ENCODE measurements around the gene MC4R.
"Not testable (repeated sequence)": the region's sequence is repeated elsewhere in the genome, so short reads cannot be mapped to it uniquely, and the experiment has no call there.

The MC4R gene

DNA sequence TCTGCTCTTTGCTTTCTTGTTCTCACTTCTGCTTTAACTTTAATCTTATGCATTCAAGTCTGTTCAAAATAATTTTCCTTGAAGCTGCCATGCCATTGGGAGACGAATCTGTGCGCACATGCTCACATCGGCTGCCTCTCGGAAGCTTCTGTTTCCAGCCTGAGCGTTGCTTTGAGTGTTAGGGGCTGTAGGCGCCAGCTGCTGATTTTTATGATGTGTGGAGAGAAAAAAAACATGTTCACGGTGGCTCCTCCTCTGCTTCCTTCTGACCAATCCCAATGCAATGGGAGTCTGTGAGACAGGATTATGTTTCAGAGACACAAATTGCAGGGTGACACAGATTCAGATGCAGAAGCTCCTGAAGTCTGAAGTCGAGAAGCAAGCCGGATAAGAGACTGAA is at the start of gene MC4R:
TSS of gene MC4R (minus strand) at position 180 of the 400 bp plus-strand sequence. CDS start 426 bp downstream, outside the sequence.
- no peak for DNase-seq

GRCh38 chr18:60422306-60422705 is 49.7 kb upstream of the MC4R start:
- not testable (repeated sequence) for DNase-seq

GRCh38 chr18:60421356-60422118 is 49.0 kb upstream of the MC4R start:
- no peak for DNase-seq

DNA sequence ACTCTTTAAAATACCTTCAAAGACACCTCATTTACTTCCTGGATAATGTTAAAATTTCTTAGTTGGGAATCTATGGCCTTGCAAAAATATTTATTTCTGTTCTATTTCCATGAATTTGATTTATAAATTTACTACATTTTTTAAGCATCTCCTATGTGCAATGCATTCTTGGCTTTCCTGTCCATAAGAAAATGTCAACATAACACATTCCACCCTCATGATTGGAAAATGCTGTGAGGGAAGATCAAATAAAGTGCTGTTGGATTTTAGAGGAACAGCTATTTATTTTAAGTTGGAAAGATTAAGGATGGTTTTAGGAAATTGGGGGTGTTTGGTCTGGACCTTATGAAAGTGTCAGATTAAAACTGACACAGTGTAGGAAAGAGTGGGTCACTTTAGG is 45.4 kb upstream of the MC4R start:
- DNase-seq: no peak

DNA sequence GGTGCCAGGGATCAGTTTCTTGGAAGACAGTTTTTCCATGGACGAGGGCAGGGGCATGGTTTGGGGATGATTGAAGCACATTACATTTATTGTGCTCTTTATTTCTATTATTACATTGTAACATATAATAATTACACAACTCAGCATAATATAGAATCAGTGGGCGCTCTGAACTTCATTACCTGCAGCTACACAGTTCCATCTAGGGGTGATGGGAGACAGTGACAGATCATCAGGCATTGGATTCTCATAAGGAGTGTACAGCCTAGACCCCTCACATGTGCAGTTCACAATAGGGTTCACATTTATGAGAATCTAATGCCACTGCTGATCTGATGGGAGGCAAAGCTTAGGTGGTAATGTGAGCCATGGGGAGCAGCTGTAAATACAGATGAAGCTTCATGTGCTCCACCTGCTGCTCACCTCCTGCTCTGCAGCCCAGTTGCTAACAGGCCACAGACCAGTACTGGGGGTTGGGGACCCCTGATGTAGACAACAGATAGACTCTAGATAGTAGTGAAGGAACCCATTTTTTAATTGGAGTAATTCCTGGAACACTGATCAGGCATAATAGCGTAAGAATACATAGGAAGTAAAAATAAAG is 41.5 kb upstream of the MC4R start:
- DNase-seq: no peak

DNA sequence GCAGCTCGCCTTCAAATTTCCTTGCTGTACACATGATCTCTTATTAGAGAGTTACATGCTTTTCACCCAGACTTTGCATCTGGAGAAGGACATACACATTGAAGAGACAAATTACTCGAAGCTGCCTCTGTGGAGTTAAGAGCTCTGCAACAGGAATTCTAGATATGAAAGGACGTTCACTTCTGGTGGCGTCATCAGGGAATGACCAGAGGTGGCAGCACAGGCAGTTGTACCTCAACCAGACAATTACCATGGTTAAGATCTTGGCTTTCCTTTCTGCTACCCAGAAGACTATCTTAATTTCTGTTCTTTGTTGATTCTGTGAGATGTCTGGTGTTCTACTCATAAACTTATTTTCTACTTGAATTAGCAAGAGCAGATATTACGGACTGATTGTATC is 39.1 kb upstream of the MC4R start:
- no peak for DNase-seq

DNA sequence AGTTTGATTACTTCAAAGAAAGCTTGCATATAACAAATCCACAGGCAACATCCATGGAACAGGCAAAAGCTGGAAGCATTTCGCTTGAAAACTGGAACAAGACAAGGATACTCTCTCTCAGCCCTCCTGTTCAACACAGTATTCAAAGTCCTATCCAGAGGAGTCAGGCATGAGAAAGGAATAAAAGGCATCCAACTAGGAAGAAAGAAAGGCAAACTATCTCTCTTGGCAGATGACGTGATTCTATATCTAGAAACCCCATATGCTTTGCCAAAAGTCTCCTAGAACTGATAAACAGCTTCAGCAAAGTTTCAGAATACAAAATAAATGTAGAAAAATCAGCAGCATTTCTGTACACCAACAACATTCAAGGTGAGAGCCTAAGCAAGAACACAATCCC is 34.1 kb upstream of the MC4R start:
- no peak for DNase-seq

GRCh38 chr18:60404486-60405085 is 32.0 kb upstream of the MC4R start:
- DNase-seq: no peak

DNA sequence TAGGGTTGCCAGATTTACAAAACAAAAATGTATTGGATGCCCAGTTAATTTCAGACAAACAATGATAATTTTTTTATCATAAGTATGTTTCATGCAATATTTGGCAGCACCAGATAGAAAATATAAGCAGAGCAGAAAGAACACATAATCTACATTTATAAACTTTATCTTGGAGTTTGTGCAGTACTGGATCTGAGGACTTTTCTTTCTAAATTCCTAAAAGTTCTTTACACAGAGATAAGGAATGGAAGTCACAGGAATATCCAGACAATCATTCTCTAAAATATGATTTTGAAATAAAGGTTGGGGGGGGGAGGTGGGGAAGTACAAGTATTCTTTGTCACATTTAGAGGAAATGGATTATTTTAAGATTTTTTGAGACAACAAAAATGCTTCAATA is 28.8 kb upstream of the MC4R start:
- no peak for DNase-seq

DNA sequence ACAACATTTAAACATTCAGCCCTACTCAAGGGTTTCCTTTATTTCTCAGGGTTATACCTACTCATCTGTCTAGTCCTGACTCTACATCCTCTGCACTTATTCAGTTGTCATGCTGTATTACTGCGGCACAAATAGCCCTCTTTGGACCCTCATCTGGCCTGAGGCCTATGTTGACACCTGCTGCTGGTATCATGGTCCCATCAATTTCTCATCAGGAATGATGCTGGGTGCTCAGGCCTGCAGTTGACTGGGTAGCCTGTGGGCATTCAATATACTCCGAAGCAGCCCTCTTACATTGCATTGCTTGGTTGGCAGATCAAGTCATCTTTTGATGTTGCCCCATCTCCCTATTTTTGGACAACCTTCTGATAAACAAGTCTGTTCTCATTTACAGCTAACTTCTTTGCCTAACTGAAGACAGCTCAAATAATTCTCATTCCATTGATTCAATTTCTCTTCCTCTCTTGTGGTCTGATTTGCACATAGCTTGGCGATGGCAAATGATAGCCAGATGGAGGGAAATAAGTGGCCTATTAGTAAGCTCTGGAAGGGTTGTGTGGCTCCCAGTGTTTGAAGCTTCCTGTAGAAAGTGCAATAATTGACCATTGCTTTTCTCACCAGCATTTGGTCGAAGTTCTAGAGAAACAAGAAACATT is 19.1 kb upstream of the MC4R start:
- DNase-seq: no peak

GRCh38 chr18:60389314-60389713 is 16.7 kb upstream of the MC4R start:
- DNase-seq: no peak

DNA sequence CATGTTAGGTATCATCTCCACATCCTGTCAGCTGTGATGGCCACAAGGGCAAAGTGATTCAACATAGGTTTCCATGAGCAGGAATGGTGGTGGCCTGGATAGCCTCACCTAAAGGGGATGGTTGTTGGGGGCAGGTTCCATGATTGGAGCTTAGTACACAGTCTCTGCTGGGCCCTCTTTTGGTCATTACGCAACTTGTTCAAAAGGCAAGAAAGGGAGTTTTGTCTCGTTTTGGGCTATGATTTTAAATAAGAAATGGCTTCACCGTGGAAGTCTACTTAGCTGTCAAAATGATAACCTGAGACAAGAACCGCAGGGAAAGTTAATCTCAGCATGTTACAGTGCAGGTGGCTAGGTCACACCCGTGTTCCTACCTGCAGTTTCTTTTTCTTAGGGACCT is 13.1 kb upstream of the MC4R start:
- no peak for DNase-seq

- DNase-seq: no peak
Measured at GRCh38 chr18:60383893-60384292, 11.3 kb upstream of the MC4R start.

DNA sequence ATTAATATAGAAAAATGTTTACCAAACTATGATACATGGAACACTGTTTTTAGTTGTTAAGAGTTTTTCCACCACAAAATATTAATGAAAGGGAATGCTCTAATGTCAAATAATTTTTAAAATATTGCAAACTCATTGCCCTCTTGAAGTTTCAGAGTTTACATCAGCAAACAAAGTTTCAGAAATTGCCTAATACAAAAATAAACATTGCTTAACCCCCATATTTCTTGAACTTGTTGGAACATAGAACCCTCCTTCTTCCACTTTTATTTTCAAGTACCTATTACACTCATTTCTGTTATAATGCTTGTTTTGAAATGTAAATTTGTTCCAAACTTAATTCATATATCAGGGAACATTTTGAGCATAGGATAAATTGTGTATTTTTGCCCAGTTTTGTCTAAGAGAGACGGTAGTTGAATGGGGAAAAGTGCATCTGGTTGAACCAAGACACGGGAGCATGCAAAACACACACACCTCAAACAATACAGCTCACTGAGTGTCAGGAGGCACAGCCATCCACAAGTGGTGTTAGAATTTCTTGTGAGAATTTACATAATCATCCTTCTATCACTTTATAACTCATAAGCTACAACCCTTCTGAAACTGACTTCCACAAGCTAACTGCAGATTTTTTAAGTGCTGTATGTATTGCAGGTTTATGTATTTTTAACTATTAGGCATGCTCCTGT is 5.3 kb upstream of the MC4R start:
- no peak for DNase-seq

GRCh38 chr18:60372132-60372531 is 443 bp downstream of the MC4R start:
- DNase-seq: no peak

- no peak for DNase-seq
Measured at GRCh38 chr18:60358516-60358915, 14.1 kb downstream of the MC4R start.

DNA sequence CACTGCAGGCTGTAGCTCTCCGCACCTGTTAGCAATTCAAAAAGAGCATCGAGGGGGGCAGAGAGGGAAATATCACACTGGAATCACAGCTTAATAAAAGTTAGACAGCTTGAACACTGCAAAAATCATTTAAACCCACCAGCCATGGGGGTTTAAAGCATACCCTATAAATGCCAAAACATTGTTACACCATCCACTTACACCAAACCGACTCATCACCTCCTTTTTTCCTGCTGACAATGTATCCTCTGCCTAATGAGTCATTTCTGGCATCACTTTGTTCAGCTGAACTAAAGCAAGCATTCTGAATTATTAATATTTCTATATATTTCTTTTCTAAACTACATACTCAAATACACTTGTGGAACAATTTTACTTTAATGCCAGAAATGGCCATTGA is 21.6 kb downstream of the MC4R start:
- no peak for DNase-seq

DNA sequence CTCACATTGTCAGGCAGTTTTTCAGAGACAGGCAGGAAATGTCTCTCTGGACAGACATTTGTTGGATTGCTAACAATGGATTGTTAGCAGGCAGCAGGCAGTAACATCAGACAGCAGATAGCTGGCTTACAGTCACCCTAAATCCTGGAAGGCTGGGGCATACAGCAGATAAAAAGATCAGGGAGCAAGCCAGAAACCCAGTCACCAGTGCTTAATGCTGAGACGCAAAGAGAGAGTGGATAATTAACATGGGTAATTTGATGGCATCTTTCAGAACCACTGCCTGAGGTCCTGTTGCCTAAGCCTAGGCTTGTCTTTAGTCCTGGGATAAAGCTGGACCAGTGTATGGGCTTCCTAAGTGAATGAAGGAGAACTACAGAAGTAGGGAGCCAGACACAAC is 22.4 kb downstream of the MC4R start:
- no peak for DNase-seq

DNA sequence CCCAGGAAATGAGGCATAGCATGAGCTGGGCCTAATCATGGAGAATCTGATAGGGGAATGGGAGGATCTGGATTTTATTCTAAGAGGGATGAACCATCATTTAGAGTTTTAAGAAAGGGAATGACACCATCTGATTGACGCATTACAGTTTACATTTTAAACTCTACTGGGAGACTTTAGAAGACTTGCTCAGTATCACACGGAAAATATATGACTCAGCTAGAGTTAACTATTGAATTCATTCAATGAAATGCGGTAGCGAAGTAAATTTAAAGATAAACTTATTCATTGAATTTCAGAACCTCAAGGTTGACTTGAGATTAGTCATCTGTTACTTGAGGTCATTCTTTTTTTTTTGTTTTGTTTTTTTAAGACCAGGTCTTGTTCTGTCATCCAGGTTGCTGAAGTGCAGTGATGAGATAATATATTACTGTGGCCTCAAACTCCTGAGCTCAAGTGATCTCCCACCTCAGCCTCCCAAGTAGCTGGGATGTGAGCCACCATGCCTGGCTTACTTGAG is 25.0 kb downstream of the MC4R start:
- no peak for DNase-seq

DNA sequence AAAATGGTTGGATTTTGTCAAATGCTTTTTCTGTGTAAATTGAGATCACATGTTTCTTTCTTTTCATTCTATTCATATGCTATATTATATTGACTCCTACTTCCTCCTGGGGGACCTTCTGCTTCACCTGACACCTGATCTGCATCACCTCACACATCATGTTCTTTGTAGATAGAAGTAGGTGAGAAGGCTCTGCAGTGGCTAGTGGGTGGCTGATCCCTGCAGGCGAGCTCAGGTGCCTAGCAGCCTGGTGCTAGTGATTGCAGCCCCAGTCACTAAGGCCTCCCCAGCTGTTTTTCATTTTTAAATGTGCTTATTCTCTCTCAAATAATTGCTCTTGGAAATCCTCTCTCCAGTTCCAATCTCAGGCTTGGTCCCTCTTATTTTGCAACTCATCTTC is 33.6 kb downstream of the MC4R start:
- DNase-seq: no peak

GRCh38 chr18:60331890-60332289 is 40.7 kb downstream of the MC4R start:
- DNase-seq: no peak

DNA sequence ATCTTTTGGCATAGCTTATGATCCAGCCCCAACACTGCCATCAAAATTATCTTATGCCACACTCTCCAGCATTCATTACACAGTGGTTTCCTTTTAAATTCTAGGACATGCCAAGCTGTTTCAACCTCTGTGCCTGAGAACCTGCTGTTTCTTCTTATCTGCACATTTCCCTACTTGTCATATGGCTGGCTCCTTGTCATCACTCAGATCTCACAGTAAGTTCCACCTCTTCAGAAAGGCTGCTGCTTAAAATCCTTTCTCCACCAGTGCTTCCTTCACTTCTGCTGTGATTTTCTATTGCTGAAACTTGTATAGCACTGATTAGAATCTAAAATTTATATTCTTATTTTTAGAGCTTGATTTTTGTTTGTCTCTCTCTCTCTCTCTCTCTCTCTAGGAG is 43.4 kb downstream of the MC4R start:
- DNase-seq: no peak

DNA sequence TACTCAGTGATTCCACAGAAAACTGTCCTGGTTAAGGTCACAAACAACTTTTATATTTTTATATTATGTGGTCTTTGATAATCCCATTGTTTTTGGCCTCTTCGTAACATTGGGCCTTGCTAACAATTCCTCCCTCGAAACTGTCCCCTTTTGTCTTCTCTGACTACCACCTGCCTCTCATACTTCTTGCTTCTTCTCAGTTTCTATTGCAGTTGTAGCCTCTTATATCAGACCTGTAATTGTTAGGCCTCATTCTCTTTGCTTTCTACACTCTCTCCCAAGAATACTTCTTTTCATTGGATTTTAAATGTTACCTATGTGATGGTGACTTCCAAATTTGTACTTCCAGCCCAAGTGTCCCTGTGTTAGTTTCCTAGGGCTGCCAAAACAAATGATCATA is 44.7 kb downstream of the MC4R start:
- no peak for DNase-seq

Data from CD4-positive, alpha-beta T cell treated with Interferon gamma for 1 hour (primary cell).